Activated CD4-positive, CD25-positive, alpha-beta regulatory T cell treated with anti-CD3 and anti-CD28 coated beads, Interleukin-2, amount 50 U/mL, for 24 hours (primary cell): ENCODE results near the gene PEAK1.

ENCODE experiments used
- ATAC-seq, 2 donors: fragments of 150-1000 bp; cut with Tn5 transposase; one replicate each; pipeline ENCODE4 v1.10.0; 2021; ENCODE audit warnings: mild to moderate bottlenecking in 1 of 2, moderate library complexity in 1 of 2

PEAK1 gene

DNA sequence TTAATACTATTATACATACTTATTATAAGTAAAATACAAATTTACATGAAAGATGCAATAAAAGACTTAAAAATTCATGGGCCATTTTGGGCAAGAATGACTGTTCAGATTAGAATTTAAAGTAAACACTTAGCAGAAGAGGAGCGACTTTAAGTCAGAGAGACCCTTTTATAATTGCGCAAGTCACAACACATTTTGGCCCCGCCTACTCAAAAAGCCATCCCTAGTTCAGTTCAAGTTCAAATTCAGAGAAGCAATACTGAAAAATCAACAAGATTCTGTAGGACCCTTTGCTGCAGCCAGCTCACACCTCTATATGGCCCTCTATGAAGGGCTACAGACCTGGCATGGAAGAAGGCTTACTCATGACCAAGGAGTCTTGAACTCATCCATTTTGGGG is 64.6 kb downstream of the PEAK1 start:
- ATAC-seq = no peak

DNA sequence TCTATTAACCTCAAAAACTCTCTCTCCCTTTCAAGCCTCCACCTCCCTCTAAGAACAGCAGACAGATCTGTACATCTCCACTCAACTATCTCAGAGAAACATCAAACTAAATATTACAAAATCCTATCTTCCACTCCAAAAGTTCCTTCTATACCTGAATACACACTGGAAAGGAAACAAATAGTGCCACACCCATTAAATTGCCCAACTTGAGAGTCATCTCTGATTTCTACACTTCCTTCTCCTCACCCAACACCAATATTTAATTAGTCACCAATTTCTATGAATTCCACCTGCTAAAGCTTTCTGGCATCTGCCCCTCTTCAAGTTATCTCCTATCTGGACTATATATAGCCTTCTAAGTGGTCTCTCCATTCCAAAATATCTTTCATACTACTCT is 65.8 kb downstream of the PEAK1 start:
- ATAC-seq = no peak

- no peak for ATAC-seq
These were observed 67.0 kb downstream of the PEAK1 start for GRCh38 chr15:77352887-77353286.

- no peak for ATAC-seq
These were observed 69.1 kb downstream of the PEAK1 start for GRCh38 chr15:77350792-77351191.

DNA sequence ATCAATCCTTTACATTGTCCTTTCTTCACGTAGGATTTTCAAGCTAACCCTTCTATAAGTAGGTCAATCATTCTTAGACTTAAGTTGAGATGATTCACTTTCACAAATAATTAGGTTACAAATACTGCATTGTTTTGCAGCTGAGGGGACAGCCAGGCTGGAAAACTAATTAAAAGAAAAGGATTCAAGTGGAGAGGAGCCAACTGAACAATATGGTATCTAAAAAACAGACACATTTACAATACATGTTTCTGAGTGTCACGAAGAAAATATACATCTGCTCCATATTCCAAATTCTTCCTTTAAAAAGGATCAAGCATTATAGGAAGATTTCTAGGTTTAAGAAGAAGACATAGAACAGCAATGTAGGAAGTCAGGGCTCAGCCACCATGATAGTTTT is 70.2 kb downstream of the PEAK1 start:
- no peak for ATAC-seq

DNA sequence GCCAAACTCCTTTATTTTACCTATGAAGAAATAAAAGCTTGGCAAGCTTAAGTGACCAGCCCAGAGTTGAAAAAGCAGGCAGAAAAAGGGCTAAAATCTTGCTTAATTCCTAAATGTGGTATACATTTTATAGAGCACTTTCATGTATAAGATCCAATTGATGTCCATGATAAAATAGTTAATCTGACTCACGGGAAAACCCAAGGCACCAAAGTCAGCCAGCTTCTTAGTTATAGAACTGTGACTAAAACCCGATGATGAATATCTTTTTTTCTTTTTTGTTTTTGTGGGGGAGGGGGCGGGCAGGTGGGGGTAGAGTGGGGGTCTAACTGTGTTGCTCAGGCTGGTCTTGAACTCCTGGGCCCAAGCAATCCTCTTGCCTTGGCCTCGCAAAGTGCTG is 71.4 kb downstream of the PEAK1 start:
- no peak for ATAC-seq

GRCh38 chr15:77347197-77347596 is 72.7 kb downstream of the PEAK1 start:
- no peak for ATAC-seq

- ATAC-seq = no peak
These were observed 73.5 kb downstream of the PEAK1 start for GRCh38 chr15:77346245-77347036.

- no peak for ATAC-seq
These were observed 77.1 kb downstream of the PEAK1 start for GRCh38 chr15:77342807-77343206.

- ATAC-seq = no peak
These were observed 79.7 kb downstream of the PEAK1 start for GRCh38 chr15:77340245-77340644.

GRCh38 chr15:77336006-77336405 is 83.9 kb downstream of the PEAK1 start:
- no peak for ATAC-seq

- ATAC-seq = no peak
These were observed 84.6 kb downstream of the PEAK1 start for GRCh38 chr15:77335298-77335697.

GRCh38 chr15:77333166-77333565 is 86.7 kb downstream of the PEAK1 start:
- ATAC-seq = no peak

DNA sequence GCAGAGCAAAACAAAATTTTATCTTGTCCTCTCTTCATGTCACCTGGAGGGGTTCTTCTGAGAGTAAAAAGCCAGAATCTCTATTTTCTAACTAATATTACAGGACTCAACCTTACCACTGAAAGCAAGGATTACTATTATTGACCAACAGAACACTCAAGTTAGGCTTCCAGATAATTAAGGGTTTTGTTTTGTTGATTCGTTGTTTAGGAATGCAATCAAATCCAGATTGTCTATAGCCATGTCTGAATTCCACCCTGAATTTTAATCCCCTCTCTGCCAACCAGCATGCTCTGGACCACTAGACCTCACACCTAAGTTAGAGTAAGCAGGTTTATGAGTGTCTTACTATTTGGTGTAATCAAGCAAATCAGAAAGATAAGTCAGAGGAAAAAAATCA is 90.7 kb downstream of the PEAK1 start:
- no peak for ATAC-seq

DNA sequence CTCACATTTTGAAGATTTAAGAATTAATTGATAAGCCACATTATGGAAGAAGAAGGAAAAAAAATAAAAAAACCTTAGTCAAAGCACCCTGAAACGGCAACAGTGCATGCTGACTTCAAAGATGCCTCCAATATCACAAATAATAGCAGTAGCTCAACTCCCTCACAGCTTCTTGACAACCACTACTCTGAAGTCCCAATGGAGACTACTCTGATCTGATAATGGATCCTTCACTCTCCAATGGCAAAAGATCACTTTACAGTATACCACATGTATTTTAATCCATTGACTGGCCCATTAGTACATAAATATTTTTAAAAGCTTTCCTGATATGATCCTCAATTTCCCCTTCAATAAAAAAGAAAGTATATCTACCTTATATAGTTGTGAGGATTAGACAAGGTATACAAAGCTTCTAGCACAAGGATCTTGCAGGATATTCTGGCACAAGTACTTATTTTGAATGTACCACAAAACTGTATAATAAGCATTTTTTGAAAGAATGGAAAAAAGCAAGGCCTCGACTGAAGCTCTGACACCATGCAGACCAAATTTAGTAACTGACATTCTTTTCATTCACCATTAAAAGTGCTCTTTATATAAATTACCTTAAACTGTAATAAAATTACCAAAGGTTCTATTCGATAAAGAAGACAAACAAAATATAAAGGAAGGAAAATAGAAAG is 91.9 kb downstream of the PEAK1 start:
- ATAC-seq = no peak

DNA sequence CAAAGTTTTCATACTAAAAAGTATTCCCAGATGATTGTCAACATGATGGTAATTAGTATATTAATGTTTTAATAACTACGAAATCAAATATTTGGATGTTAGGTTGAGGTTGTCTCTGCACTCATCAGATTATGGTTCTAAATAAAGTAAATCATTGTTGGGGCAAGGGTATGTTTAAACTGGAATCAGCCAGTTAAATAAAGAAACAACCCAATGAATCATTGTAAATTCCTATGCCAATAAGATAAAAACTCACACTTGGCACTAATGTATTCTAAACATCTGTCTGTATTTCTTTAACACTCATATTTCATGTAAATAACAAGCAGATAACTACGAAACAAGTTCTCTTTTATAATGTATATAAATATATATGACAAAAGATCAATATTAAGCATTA is 92.7 kb downstream of the PEAK1 start:
- no peak for ATAC-seq

DNA sequence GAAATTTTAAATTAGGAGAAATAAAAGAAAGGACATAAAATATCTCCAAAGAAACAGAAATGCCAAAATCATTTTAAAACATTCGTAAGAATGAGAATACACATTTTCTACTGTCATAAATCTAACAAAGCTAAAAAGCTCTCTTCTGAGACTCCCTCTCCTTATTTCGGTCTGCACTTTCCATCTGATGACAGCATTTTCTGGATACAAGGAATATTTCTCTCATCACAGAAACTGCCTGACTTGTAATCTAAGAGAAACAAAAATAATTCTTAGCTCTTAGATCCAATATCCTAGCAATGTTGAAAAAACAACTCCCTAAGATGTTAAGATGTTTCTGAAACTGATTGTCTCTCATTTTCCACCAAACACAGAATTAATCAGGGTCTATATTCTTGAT is 93.5 kb downstream of the PEAK1 start:
- ATAC-seq = no peak

- ATAC-seq = no peak
These were observed 107.4 kb downstream of the PEAK1 start for GRCh38 chr15:77312523-77312922.

DNA sequence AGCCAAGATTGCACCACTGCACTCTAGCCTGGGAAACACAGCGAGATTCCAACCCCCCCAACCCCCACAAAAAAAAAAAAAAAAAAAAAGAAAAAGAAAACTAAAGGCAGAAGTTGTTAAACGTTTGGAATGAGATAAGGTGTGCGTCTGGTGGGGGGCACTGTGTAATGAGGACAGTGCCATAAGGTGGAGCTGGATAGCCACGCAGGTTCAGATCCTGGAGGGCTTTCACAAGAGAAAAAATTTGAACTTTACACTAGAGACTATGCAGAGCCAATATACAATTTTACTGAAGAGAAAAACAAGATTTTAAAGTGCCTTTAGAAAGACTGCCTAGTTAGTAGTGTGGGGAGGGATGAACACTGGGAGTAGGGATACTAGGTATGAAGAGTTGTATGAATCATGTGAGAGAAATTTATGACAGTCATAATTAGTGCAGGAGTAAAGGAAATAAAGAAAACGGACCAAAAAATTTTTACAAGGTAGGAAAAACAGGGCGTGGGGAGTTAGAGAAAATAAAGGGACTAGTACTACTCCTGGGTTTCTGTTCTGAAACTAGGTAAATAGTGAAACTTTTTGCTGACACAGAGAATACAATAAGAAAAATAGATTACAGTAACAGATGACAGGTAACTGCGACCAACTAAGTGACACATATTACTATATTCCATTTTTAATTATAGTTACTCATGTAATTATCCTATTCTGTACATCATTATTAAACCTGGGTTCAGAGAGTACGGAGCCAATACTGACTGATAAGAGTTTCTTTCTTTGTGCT is 108.1 kb downstream of the PEAK1 start:
- ATAC-seq = no peak

DNA sequence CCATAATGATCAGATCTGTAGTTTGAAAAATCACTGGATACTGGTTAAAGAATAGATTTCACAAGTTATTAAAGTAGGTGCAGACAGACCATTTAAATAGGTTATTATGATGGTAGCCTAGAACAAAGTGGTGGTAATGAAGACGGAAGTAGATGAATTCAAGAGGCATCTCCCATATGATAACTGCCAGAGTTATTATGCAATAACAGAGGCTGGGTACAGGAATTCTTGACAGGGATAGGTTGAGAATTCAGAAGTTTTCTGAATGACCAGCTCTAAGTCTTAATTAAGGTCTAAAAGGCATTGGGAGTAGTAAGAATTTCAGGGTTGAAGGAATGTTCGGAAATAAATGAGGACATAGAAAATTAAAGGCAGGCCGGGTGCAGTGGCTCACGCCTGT is 108.9 kb downstream of the PEAK1 start:
- ATAC-seq = no peak

DNA sequence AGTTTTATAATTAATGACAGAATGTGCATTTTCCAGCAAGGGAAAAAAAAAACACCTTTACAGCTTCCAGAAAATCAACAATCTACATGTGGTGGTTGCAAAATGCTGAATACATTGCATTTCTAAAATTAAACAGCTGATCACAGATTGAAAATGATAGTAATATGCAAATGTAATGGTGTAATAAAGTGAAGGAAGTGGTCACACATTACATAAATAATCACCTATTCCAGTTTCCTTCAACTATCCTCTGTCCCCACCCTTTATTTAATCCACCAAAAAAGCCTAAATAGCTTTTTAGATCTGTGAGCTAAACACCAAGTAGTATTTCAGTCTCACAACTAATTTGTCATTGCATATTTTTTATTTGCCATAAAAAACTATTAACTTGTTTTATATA is 110.5 kb downstream of the PEAK1 start:
- no peak for ATAC-seq

DNA sequence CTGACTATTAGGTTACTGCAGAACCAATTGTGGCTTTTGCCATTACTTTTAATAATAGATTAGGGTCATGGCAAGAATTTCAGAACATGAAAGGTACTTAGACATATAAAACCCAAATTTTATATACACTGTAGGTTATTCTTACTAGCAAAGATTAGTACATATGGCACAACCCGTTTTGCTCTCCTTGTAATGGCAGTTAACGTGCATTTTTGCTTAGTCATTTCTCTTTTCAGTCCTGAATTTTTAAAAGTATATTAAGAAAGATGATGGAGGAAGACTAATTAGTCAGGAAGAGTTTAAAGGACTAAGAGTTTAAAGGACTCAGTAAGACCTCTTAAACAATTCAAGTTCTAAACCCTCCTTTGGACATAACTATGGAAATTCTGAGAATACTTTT is 114.0 kb downstream of the PEAK1 start:
- ATAC-seq = no peak

GRCh38 chr15:77296773-77297337 is 123.0 kb downstream of the PEAK1 start:
- ATAC-seq = no peak
